Esophagus squamous epithelium (tissue), 5 donors: ENCODE measurements around the gene CBX3. TPM values are rescaled to one million over a fixed set of nuclear protein-coding genes. Genes with fewer than 3 reads are reported as not detected.

Source experiments
- DNase-seq: peaks from one replicate; lab custom pipeline; 2025; lab: John Stamatoyannopoulos, UW
- H3K27ac ChIP-seq, 4 donors: fragments of 200-600 bp; sonication (generic); one replicate each; pipeline ENCODE4 v1.5.1; 2016 to 2019; ENCODE audit warnings: mild to moderate bottlenecking in 1 of 4
- H3K27me3 ChIP-seq, 4 donors: fragments of 200-600 bp; sonication (generic); 1 replicate in 3 of 4; 2 replicates in 1 of 4; pipeline versions ENCODE4 v1.5.1 to v1.6.0; 2017 to 2021; ENCODE audit warnings: antibody characterized with exemption in 1 of 4
- H3K36me3 ChIP-seq, 3 donors: fragments of 200-600 bp; sonication (generic); one replicate each; pipeline ENCODE4 v1.5.1; 2016 to 2019
- H3K4me1 ChIP-seq, 3 donors: fragments of 200-600 bp; sonication (generic); one replicate each; pipeline ENCODE4 v1.5.1; 2017 to 2019
- H3K4me3 ChIP-seq, 4 donors: fragments of 200-600 bp; sonication (generic); 1 replicate in 3 of 4; 2 replicates in 1 of 4; pipeline ENCODE4 v1.5.1; 2016 to 2019; ENCODE audit warnings: mild to moderate bottlenecking in 2 of 4, moderate library complexity in 1 of 4
- H3K9me3 ChIP-seq, 3 donors: fragments of 200-600 bp; sonication (generic); one replicate each; pipeline ENCODE4 v1.5.1; 2016 to 2019
- CTCF ChIP-seq, 6 experiments: fragments of 450-650 bp in 4 of 6; fragments of 200-600 bp in 2 of 6; sonication (generic) in 2 of 6; IDR thresholded peaks; one replicate each; pipeline ENCODE4 v1.5.1; 2016 to 2019; ENCODE audit warnings: antibody characterized with exemption in 6 of 6, mild to moderate bottlenecking in 4 of 6, moderate library complexity in 4 of 6
- POLR2A ChIP-seq, 4 donors: fragments of 450-650 bp; IDR thresholded peaks; one replicate each; pipeline ENCODE4 v1.6.1; 2017; ENCODE audit warnings: antibody characterized with exemption in 4 of 4, mild to moderate bottlenecking in 4 of 4, moderate library complexity in 3 of 4
- WGBS, 2 donors: methylation state at CpG; one replicate each; pipeline ENCODE4 v1.1.5; 2018; 5-methylcytosine and 5-hydroxymethylcytosine counted together
- intact Hi-C: fragments of 100-400 bp; cut with DNase I; formaldehyde crosslinking; loops from one replicate; pipeline ENCODE4 v1.15.0; 2022
- total RNA-seq, 4 donors: library from RNA; depleted of rRNA; stranded (reverse); fragments of >200 nt; gene quantifications; one replicate each; pipeline ENCODE4 v1.1.0, GENCODE V29; 2016
- donor health status: DM: yes; HTN: yes; CAD: no.

The CBX3 gene
- total RNA-seq, 4 donors from 2014 or later: 24.6 to 85.3 (median 74.2) TPM

DNA sequence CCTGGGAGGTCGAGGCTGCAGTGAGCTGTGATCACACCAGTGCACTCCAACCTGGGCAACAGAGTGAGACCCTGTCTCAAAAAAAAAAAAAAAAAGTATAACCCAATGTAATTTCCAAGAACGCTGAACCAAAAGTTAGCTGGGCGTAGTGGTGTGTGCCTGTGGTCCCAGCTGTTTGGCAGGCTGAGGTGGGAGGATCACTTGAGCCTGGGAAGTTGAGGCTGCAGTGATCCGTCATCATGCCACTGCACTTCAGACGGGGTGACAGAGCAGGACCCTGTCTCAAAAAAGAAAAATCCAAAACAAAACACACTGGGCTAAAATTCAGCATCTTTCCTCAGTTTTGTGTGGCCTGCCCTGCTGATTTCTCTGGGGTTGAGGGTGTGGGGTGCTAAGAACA lies 22.1 kb upstream of the CBX3 start:
- 65 to 75% methylated on average over 5 of the region's 5 CpGs for WGBS, 2 donors
- Histone ChIP-seq H3K27me3 (no peaks in the 10 kb centered on the region), H3K4me1 (peaks cover 0 to 20% (median 0%) of the 10 kb centered on the region in 3 donors), H3K36me3 (peaks cover 0 to 3% (median 0%) of the 10 kb centered on the region in 3 donors), H3K4me3 (no peak overlapping the region), H3K9me3 (no peaks in the 10 kb centered on the region), H3K27ac (no peak overlapping the region)
- intact Hi-C loops: no loop called here
- TF ChIP-seq CTCF (IDR thresholded peaks at IDR 0.05) (no peak), POLR2A (IDR thresholded peaks at IDR 0.05) (no peak)
- no peak for DNase-seq

- no peak overlapping the region for H3K4me3 ChIP-seq
- H3K4me1 ChIP-seq: peaks cover 0 to 20% (median 0%) of the 10 kb centered on the region in 3 donors
- H3K9me3 ChIP-seq: no peaks in the 10 kb centered on the region
- intact Hi-C loops: no loop called here
- no peak overlapping the region for H3K27ac ChIP-seq
- no peak for TF ChIP-seq CTCF (IDR thresholded peaks at IDR 0.05)
- no peak for TF ChIP-seq POLR2A (IDR thresholded peaks at IDR 0.05)
- 48 to 67% methylated on average over 8 of the region's 8 CpGs for WGBS, 2 donors
- H3K27me3 ChIP-seq: no peaks in the 10 kb centered on the region
- peaks cover 0 to 3% (median 0%) of the 10 kb centered on the region in 3 donors for H3K36me3 ChIP-seq
- DNase-seq: no peak
These were observed 21.6 kb upstream of the CBX3 start for GRCh38 chr7:26179826-26180497.

DNA sequence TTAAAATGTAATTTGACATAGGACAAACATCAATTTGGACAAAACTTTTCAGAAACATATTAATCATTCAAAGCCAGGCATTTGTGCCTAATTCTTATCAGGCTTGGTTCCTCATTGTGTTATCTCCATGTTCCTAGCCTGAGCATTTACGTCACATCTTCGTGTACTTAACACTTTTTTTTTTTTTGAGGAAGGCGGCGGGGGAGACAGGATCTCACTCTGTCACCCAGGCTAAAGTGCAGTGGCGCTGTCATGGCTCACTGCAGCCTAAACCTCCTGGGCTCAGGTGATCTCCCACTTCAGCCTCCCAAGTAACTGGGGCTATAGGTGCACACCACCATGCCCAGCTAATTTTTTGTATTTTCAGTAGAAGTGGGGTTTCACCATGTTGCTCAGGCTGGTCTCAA lies 20.8 kb upstream of the CBX3 start:
- Histone ChIP-seq H3K27me3 (no peaks in the 10 kb centered on the region), H3K4me1 (peaks cover 0 to 20% (median 0%) of the 10 kb centered on the region in 3 donors), H3K9me3 (no peaks in the 10 kb centered on the region), H3K36me3 (peaks cover 0 to 3% (median 0%) of the 10 kb centered on the region in 3 donors), H3K4me3 (no peak overlapping the region), H3K27ac (no peak overlapping the region)
- 62 to 63% methylated on average over 5 of the region's 5 CpGs for WGBS, 2 donors
- TF ChIP-seq POLR2A (IDR thresholded peaks at IDR 0.05): no peak
- no peak for TF ChIP-seq CTCF (IDR thresholded peaks at IDR 0.05)
- no peak for DNase-seq
- intact Hi-C loops: no loop called here

GRCh38 chr7:26181474-26182227 lies 19.9 kb upstream of the CBX3 start:
- no peak overlapping the region for H3K27ac ChIP-seq
- no peaks in the 10 kb centered on the region for H3K9me3 ChIP-seq
- H3K27me3 ChIP-seq: no peaks in the 10 kb centered on the region
- WGBS, 2 donors: 57 to 59% methylated on average over 3 of the region's 3 CpGs
- peaks cover 0 to 20% (median 0%) of the 10 kb centered on the region in 3 donors for H3K4me1 ChIP-seq
- DNase-seq: no peak
- TF ChIP-seq CTCF (IDR thresholded peaks at IDR 0.05): no peak
- TF ChIP-seq POLR2A (IDR thresholded peaks at IDR 0.05): no peak
- H3K36me3 ChIP-seq: peaks cover 0 to 3% (median 0%) of the 10 kb centered on the region in 3 donors
- intact Hi-C loops: no loop called here
- no peak overlapping the region for H3K4me3 ChIP-seq

DNA sequence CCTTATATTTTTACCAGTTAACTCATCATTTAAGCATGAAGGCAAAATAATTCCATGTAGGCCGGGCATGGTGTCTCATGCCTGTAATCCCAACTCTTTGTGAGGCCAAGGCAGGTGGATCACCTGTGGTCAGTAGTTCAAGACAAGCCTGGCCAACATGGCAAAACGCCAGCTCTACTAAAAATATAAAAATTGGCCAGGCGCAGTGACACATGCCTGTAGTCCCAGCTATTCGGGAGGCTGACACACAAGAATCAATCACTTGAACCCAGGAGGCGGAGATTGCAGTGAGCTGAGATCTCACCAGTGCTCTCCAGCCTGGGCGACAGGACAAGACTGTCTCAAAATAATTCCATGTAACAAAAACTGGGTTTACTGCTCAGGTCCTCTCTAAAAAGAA lies 19.3 kb upstream of the CBX3 start:
- H3K4me1 ChIP-seq: peaks cover 0 to 20% (median 0%) of the 10 kb centered on the region in 3 donors
- no peaks in the 10 kb centered on the region for H3K9me3 ChIP-seq
- H3K27ac ChIP-seq: no peak overlapping the region
- peaks cover 0 to 3% (median 0%) of the 10 kb centered on the region in 3 donors for H3K36me3 ChIP-seq
- no peaks in the 10 kb centered on the region for H3K27me3 ChIP-seq
- TF ChIP-seq POLR2A (IDR thresholded peaks at IDR 0.05) (no peak), CTCF (IDR thresholded peaks at IDR 0.05) (no peak)
- WGBS, 2 donors: 53 to 61% methylated on average over 6 of the region's 6 CpGs
- H3K4me3 ChIP-seq: no peak overlapping the region
- intact Hi-C loops: no loop called here
- no peak for DNase-seq
